ENCODE data around the gene BRWD1. TPM values are rescaled to one million over a fixed set of nuclear protein-coding genes. Genes with fewer than 3 reads are reported as not detected.

BRWD1 gene
- polyA plus RNA-seq, 2 of the 4 experiments (the other 2 are of a cell fraction) = 6.9 to 22.2 TPM

- no peak for TF ChIP-seq MAZ (IDR thresholded peaks at IDR 0.05; ENCODE audit: borderline replicate concordance, low read depth, low read length)
These were observed 36.0 kb upstream of the BRWD1 start (continued) for GRCh38 chr21:39349211-39350093.

DNA sequence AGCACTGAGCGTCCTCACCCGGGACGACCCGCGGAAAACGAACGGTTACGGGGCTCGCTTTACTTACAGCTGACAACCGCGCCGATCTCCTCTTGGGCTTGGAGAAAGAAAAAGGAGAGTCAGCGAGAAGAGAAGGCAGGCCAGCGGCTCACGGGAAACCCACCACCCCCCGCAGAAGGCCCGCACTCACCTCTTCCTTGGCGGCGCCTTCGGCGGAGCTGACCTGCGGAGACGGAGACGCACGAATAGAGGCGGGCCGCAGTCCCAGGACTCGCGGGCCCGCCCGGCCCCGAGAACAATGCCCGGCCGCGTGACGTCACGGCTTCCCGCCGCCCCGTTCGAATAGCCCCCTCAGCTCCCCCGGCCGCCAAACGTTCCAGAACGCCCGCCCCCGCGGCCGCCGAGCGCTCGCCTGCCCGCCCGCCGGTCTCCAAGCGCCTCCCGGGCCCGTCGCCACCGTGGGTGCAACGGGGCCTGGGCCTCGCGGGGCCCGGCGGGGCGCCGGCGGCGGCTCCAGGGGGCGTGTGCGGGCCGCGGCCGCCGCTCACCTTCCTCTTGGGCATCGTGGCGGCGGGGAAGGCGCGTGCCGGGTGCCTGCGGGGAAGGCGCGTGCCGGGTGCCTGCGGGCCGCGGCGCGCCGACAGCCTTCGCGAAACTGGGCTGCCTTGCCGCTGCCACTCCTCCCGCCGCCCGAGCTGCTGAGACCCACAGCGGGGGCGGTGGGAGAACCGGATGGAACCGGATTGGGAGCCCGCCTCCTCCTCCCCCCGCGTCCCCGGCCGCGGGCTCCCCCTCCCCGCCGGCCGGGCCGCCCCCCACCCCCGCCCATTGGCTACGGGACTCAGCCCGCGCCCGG lies 35.2 kb upstream of the BRWD1 start, which contains the start of gene HMGN1:
Gene HMGN1, minus strand, starts transcription at position 734 of the 856 bp plus-strand sequence. Its CDS starts 171 bp downstream, at position 563.
- ChIA-PET POLR2A (interaction anchor here (0.5 to 3.8 kb wide), 9 partner anchors 18 to 165 kb away, joined by 3 to 20 read pairs (median 5); partner anchors contain the start of genes BRWD1 and PSMG1), CTCF (interaction anchor here (0.8 to 2.0 kb wide), 3 partner anchors 32 to 44 kb away, joined by 3 to 6 read pairs (median 3); a partner anchor contains a TSS)
- ATAC-seq (peak; percentile 67 to 81), DNase-seq (ENCODE audit: low read depth in 1 of 2, low spot score in 1 of 2) (peak; percentile 17 to 69), FAIRE-seq (no peak)
- Histone ChIP-seq H3K4me2 (peak within 1 kb of the TSS; percentile 95), H3K4me1 (peaks cover 26% of the 10 kb centered on the region; the same call in 2 of the 3 replicates), H3K4me3 (peak within 1 kb of the TSS; percentile 64), H3K27ac (peak within 1 kb of the TSS; percentile 94 to 100), H3K9me3 (no peaks in the 10 kb centered on the region)
- 0% methylated on average over 23 of the region's 116 CpGs for WGBS (ENCODE audit: missing lambda C conversion rate)
- TF ChIP-seq SMC3 (IDR thresholded peaks at IDR 0.05) (no peak), POLR2A (IDR thresholded peaks at IDR 0.05; ENCODE audit: low read length) (peak; percentile 67), ATOH8 (CRISPR knock-in tag; IDR thresholded peaks at IDR 0.05; ENCODE audit: low read depth) (no peak), JUN (IDR thresholded peaks at IDR 0.05) (peak in 1 of 2 experiments; percentile 55; a peak in 2 of 5 replicates), NR3C1 (IDR thresholded peaks at IDR 0.05) (no peak), REST (IDR thresholded peaks at IDR 0.05) (0 out of 2 replicates have a peak, but pooled peaks have one; percentile 1), ZNF302 (CRISPR knock-in tag; IDR thresholded peaks at IDR 0.05) (no peak), MYC (IDR thresholded peaks at IDR 0.05; ENCODE audit: borderline replicate concordance, low read length) (peak; percentile 51; the same call in 1 of the 2 replicates), MAFK (IDR thresholded peaks at IDR 0.05; ENCODE audit: partially characterized antibody) (no peak), EP300 (IDR thresholded peaks at IDR 0.05) (no peak)
- TF ChIP-seq, protein P1, sequence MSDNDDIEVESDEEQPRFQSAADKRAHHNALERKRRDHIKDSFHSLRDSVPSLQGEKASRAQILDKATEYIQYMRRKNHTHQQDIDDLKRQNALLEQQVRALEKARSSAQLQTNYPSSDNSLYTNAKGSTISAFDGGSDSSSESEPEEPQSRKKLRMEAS (IDR thresholded peaks at IDR 0.05) = peak; percentile 29
- TF ChIP-seq, protein P2, sequence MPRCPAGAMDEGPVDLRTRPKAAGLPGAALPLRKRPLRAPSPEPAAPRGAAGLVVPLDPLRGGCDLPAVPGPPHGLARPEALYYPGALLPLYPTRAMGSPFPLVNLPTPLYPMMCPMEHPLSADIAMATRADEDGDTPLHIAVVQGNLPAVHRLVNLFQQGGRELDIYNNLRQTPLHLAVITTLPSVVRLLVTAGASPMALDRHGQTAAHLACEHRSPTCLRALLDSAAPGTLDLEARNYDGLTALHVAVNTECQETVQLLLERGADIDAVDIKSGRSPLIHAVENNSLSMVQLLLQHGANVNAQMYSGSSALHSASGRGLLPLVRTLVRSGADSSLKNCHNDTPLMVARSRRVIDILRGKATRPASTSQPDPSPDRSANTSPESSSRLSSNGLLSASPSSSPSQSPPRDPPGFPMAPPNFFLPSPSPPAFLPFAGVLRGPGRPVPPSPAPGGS (IDR thresholded peaks at IDR 0.05) = peak; percentile 73; the same call in 2 of the 3 replicates

DNA sequence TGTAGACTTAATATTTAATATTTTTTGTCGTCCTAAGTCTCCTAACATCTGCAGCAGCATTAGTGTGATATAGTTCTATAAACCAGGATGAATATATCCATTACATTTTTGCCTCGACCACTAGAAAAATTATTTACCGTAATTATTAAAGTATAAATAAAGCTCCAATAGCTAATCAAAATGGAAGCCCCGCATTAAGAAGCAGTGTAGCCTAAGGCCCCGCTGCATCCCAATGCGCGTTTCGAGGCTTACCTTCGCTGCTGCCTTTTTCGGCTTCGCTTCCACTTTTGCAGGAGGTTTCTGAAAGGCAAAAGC lies 34.6 kb upstream of the BRWD1 start:
- FAIRE-seq (no peak), DNase-seq (ENCODE audit: low read depth in 1 of 2, low spot score in 1 of 2) (no peak), ATAC-seq (peak in 1 of 2 experiments; percentile 3; a peak in 3 of 6 replicates)
- H3K4me1 ChIP-seq = peaks cover 26% of the 10 kb centered on the region; the same call in 2 of the 3 replicates
- POLR2A ChIA-PET = interaction anchor here (0.9 to 3.8 kb wide), 6 partner anchors 18 to 165 kb away, joined by 4 to 20 read pairs (median 6); partner anchors contain the start of genes BRWD1 and PSMG1
- WGBS (ENCODE audit: missing lambda C conversion rate) = under 1% methylated on average over 11 of the region's 11 CpGs
- CTCF ChIA-PET = interaction anchor here (0.8 to 2.0 kb wide), 3 partner anchors 33 to 44 kb away, joined by 3 to 6 read pairs (median 3); a partner anchor contains a TSS
- peak overlapping the region; percentile 64 for H3K4me3 ChIP-seq
- H3K4me2 ChIP-seq = peak overlapping the region; percentile 95
- no peaks in the 10 kb centered on the region for H3K9me3 ChIP-seq
- TF ChIP-seq RNF2 (IDR thresholded peaks at IDR 0.05; ENCODE audit: borderline replicate concordance, low read depth) (no peak), RARB (CRISPR knock-in tag; IDR thresholded peaks at IDR 0.05) (no peak), KDM1A (IDR thresholded peaks at IDR 0.05; ENCODE audit: low read depth) (no peak)
- H3K27ac ChIP-seq = peak overlapping the region; percentile 94 to 100

All from A549 (cell line).